ENCODE results near the gene CXCL9.
A peak's percentile ranks its signal among the peaks of the same experiment; 100 is the strongest.

CXCL9 gene

GRCh38 chr4:76035141-76035540 lies 27.8 kb upstream of the CXCL9 start:
- H3K9ac ChIP-seq (ENCODE audit: low read length): no peak overlapping the region
- H3K9me3 ChIP-seq (ENCODE audit: control insufficient read depth, low read length): no peaks in the 10 kb centered on the region
- no peaks in the 10 kb centered on the region for H3K36me3 ChIP-seq (ENCODE audit: control insufficient read depth, insufficient read depth, low read length, severe bottlenecking)
- no peaks in the 10 kb centered on the region for H3K4me1 ChIP-seq (ENCODE audit: control insufficient read depth, insufficient read depth, low read length)
- no peak for DNase-seq (ENCODE audit: low read depth)
- no peak overlapping the region for H3K4me3 ChIP-seq (ENCODE audit: low read length)
- no peaks in the 10 kb centered on the region for H3K27me3 ChIP-seq (replicated peaks; ENCODE audit: control insufficient read depth, insufficient read depth, low read length)

GRCh38 chr4:76029300-76029699 lies 22.0 kb upstream of the CXCL9 start:
- DNase-seq (ENCODE audit: low read depth): no peak
- no peaks in the 10 kb centered on the region for H3K36me3 ChIP-seq (ENCODE audit: control insufficient read depth, insufficient read depth, low read length, severe bottlenecking)
- H3K4me1 ChIP-seq (ENCODE audit: control insufficient read depth, insufficient read depth, low read length): peaks cover 10% of the 10 kb centered on the region
- H3K9me3 ChIP-seq (ENCODE audit: control insufficient read depth, low read length): no peaks in the 10 kb centered on the region
- no peak overlapping the region for H3K9ac ChIP-seq (ENCODE audit: low read length)
- no peak overlapping the region for H3K4me3 ChIP-seq (ENCODE audit: low read length)
- no peaks in the 10 kb centered on the region for H3K27me3 ChIP-seq (replicated peaks; ENCODE audit: control insufficient read depth, insufficient read depth, low read length)

- no peaks in the 10 kb centered on the region for H3K9me3 ChIP-seq (ENCODE audit: control insufficient read depth, low read length)
- peak overlapping the region; percentile 35 for H3K9ac ChIP-seq (ENCODE audit: low read length)
- no peaks in the 10 kb centered on the region for H3K27me3 ChIP-seq (replicated peaks; ENCODE audit: control insufficient read depth, insufficient read depth, low read length)
- DNase-seq (ENCODE audit: low read depth): peak; percentile 9
- peaks cover 12% of the 10 kb centered on the region for H3K4me1 ChIP-seq (ENCODE audit: control insufficient read depth, insufficient read depth, low read length)
- peak overlapping the region; percentile 71 for H3K4me3 ChIP-seq (ENCODE audit: low read length)
- no peaks in the 10 kb centered on the region for H3K36me3 ChIP-seq (ENCODE audit: control insufficient read depth, insufficient read depth, low read length, severe bottlenecking)
Observed at GRCh38 chr4:76028350-76028765, 21.0 kb upstream of the CXCL9 start.

GRCh38 chr4:76024065-76024464 lies 16.8 kb upstream of the CXCL9 start:
- Histone ChIP-seq H3K9ac (ENCODE audit: low read length) (no peak overlapping the region), H3K4me1 (ENCODE audit: control insufficient read depth, insufficient read depth, low read length) (peaks cover 12% of the 10 kb centered on the region), H3K36me3 (ENCODE audit: control insufficient read depth, insufficient read depth, low read length, severe bottlenecking) (no peaks in the 10 kb centered on the region), H3K9me3 (ENCODE audit: control insufficient read depth, low read length) (no peaks in the 10 kb centered on the region), H3K4me3 (ENCODE audit: low read length) (no peak overlapping the region), H3K27me3 (replicated peaks; ENCODE audit: control insufficient read depth, insufficient read depth, low read length) (no peaks in the 10 kb centered on the region)
- no peak for DNase-seq (ENCODE audit: low read depth)

- no peak for DNase-seq (ENCODE audit: low read depth)
- no peaks in the 10 kb centered on the region for H3K36me3 ChIP-seq (ENCODE audit: control insufficient read depth, insufficient read depth, low read length, severe bottlenecking)
- H3K27me3 ChIP-seq (replicated peaks; ENCODE audit: control insufficient read depth, insufficient read depth, low read length): no peaks in the 10 kb centered on the region
- H3K4me3 ChIP-seq (ENCODE audit: low read length): no peak within 1 kb of the TSS
- H3K9me3 ChIP-seq (ENCODE audit: control insufficient read depth, low read length): no peaks in the 10 kb centered on the region
- H3K9ac ChIP-seq (ENCODE audit: low read length): no peak within 1 kb of the TSS
- peaks cover 5% of the 10 kb centered on the region for H3K4me1 ChIP-seq (ENCODE audit: control insufficient read depth, insufficient read depth, low read length)
Observed at GRCh38 chr4:76023389-76023788, 16.1 kb upstream of the CXCL9 start, which contains the start of gene CXCL10. Gene CXCL10, minus strand, starts transcription at chr4:76023497. Its CDS starts 66 bp downstream, at chr4:76023431.

- H3K36me3 ChIP-seq (ENCODE audit: control insufficient read depth, insufficient read depth, low read length, severe bottlenecking): no peaks in the 10 kb centered on the region
- H3K4me1 ChIP-seq (ENCODE audit: control insufficient read depth, insufficient read depth, low read length): peaks cover 4% of the 10 kb centered on the region
- H3K27me3 ChIP-seq (replicated peaks; ENCODE audit: control insufficient read depth, insufficient read depth, low read length): no peaks in the 10 kb centered on the region
- DNase-seq (ENCODE audit: low read depth): no peak
- no peak overlapping the region for H3K4me3 ChIP-seq (ENCODE audit: low read length)
- no peak overlapping the region for H3K9ac ChIP-seq (ENCODE audit: low read length)
- no peaks in the 10 kb centered on the region for H3K9me3 ChIP-seq (ENCODE audit: control insufficient read depth, low read length)
Observed at GRCh38 chr4:76022677-76023076, 15.4 kb upstream of the CXCL9 start.

- peaks cover 4% of the 10 kb centered on the region for H3K4me1 ChIP-seq (ENCODE audit: control insufficient read depth, insufficient read depth, low read length)
- H3K9ac ChIP-seq (ENCODE audit: low read length): no peak overlapping the region
- H3K9me3 ChIP-seq (ENCODE audit: control insufficient read depth, low read length): no peaks in the 10 kb centered on the region
- H3K36me3 ChIP-seq (ENCODE audit: control insufficient read depth, insufficient read depth, low read length, severe bottlenecking): no peaks in the 10 kb centered on the region
- H3K27me3 ChIP-seq (replicated peaks; ENCODE audit: control insufficient read depth, insufficient read depth, low read length): no peaks in the 10 kb centered on the region
- DNase-seq (ENCODE audit: low read depth): no peak
- H3K4me3 ChIP-seq (ENCODE audit: low read length): no peak overlapping the region
Observed at GRCh38 chr4:76022031-76022430, 14.7 kb upstream of the CXCL9 start.

- DNase-seq (ENCODE audit: low read depth): no peak
- Histone ChIP-seq H3K36me3 (ENCODE audit: control insufficient read depth, insufficient read depth, low read length, severe bottlenecking) (no peaks in the 10 kb centered on the region), H3K4me1 (ENCODE audit: control insufficient read depth, insufficient read depth, low read length) (peaks cover 16% of the 10 kb centered on the region), H3K4me3 (ENCODE audit: low read length) (no peak overlapping the region), H3K9ac (ENCODE audit: low read length) (no peak overlapping the region), H3K9me3 (ENCODE audit: control insufficient read depth, low read length) (no peaks in the 10 kb centered on the region), H3K27me3 (replicated peaks; ENCODE audit: control insufficient read depth, insufficient read depth, low read length) (no peaks in the 10 kb centered on the region)
Observed at GRCh38 chr4:76017056-76017686, 9.9 kb upstream of the CXCL9 start.

GRCh38 chr4:76016393-76016792 lies 9.1 kb upstream of the CXCL9 start:
- no peak for DNase-seq (ENCODE audit: low read depth)
- H3K4me1 ChIP-seq (ENCODE audit: control insufficient read depth, insufficient read depth, low read length): peaks cover 23% of the 10 kb centered on the region
- H3K36me3 ChIP-seq (ENCODE audit: control insufficient read depth, insufficient read depth, low read length, severe bottlenecking): no peaks in the 10 kb centered on the region
- no peak overlapping the region for H3K4me3 ChIP-seq (ENCODE audit: low read length)
- H3K9me3 ChIP-seq (ENCODE audit: control insufficient read depth, low read length): no peaks in the 10 kb centered on the region
- no peaks in the 10 kb centered on the region for H3K27me3 ChIP-seq (replicated peaks; ENCODE audit: control insufficient read depth, insufficient read depth, low read length)
- H3K9ac ChIP-seq (ENCODE audit: low read length): no peak overlapping the region

GRCh38 chr4:76013540-76013939 lies 6.2 kb upstream of the CXCL9 start:
- Histone ChIP-seq H3K27me3 (replicated peaks; ENCODE audit: control insufficient read depth, insufficient read depth, low read length) (no peaks in the 10 kb centered on the region), H3K36me3 (ENCODE audit: control insufficient read depth, insufficient read depth, low read length, severe bottlenecking) (no peaks in the 10 kb centered on the region), H3K9me3 (ENCODE audit: control insufficient read depth, low read length) (no peaks in the 10 kb centered on the region), H3K9ac (ENCODE audit: low read length) (no peak overlapping the region), H3K4me1 (ENCODE audit: control insufficient read depth, insufficient read depth, low read length) (peaks cover 25% of the 10 kb centered on the region), H3K4me3 (ENCODE audit: low read length) (no peak overlapping the region)
- DNase-seq (ENCODE audit: low read depth): no peak

GRCh38 chr4:76012388-76012801 lies 5.1 kb upstream of the CXCL9 start:
- Histone ChIP-seq H3K4me1 (ENCODE audit: control insufficient read depth, insufficient read depth, low read length) (peaks cover 25% of the 10 kb centered on the region), H3K27me3 (replicated peaks; ENCODE audit: control insufficient read depth, insufficient read depth, low read length) (no peaks in the 10 kb centered on the region), H3K4me3 (ENCODE audit: low read length) (peak overlapping the region; percentile 66), H3K36me3 (ENCODE audit: control insufficient read depth, insufficient read depth, low read length, severe bottlenecking) (no peaks in the 10 kb centered on the region), H3K9ac (ENCODE audit: low read length) (peak overlapping the region; percentile 78), H3K9me3 (ENCODE audit: control insufficient read depth, low read length) (no peaks in the 10 kb centered on the region)
- peak; percentile 26 for DNase-seq (ENCODE audit: low read depth)
